ENCODE data around the gene EIF3I.
"Not testable (repeated sequence)": the region's sequence is repeated elsewhere in the genome, so short reads cannot be mapped to it uniquely, and the experiment has no call there.

The EIF3I gene

GRCh38 chr1:32247983-32248889, 26.0 kb downstream of the EIF3I start:
- H3K4me1 ChIP-seq (ENCODE audit: insufficient read depth, low read length): peaks cover 13% of the 10 kb centered on the region
- H3K27me3 ChIP-seq (ENCODE audit: insufficient read depth, low read length): no peaks in the 10 kb centered on the region
- no peaks in the 10 kb centered on the region for H3K36me3 ChIP-seq (ENCODE audit: insufficient read depth, low read length)
- no peaks in the 10 kb centered on the region for H3K9me3 ChIP-seq (ENCODE audit: low read length)
- H3K4me3 ChIP-seq (ENCODE audit: low read length): no peak overlapping the region
- H2AFZ ChIP-seq (ENCODE audit: low read depth, low read length): no peak overlapping the region

- H3K9me3 ChIP-seq (ENCODE audit: low read length): no peaks in the 10 kb centered on the region
- peak overlapping the region; percentile 66 for H2AFZ ChIP-seq (ENCODE audit: low read depth, low read length)
- peaks cover 13% of the 10 kb centered on the region for H3K4me1 ChIP-seq (ENCODE audit: insufficient read depth, low read length)
- no peaks in the 10 kb centered on the region for H3K27me3 ChIP-seq (ENCODE audit: insufficient read depth, low read length)
- H3K4me3 ChIP-seq (ENCODE audit: low read length): peak overlapping the region; percentile 22
- H3K36me3 ChIP-seq (ENCODE audit: insufficient read depth, low read length): no peaks in the 10 kb centered on the region
Measured at GRCh38 chr1:32249831-32250525, 27.8 kb downstream of the EIF3I start.

- peak within 1 kb of the TSS; percentile 66 for H2AFZ ChIP-seq (ENCODE audit: low read depth, low read length)
- no peaks in the 10 kb centered on the region for H3K36me3 ChIP-seq (ENCODE audit: insufficient read depth, low read length)
- H3K27me3 ChIP-seq (ENCODE audit: insufficient read depth, low read length): no peaks in the 10 kb centered on the region
- peaks cover 13% of the 10 kb centered on the region for H3K4me1 ChIP-seq (ENCODE audit: insufficient read depth, low read length)
- no peaks in the 10 kb centered on the region for H3K9me3 ChIP-seq (ENCODE audit: low read length)
- no peak within 1 kb of the TSS for H3K4me3 ChIP-seq (ENCODE audit: low read length)
Measured at GRCh38 chr1:32250893-32251716, 28.9 kb downstream of the EIF3I start, which contains the start of gene LCK. TSS of gene LCK (plus strand) at chr1:32251265. CDS start at chr1:32274330, 23,065 bp downstream.

GRCh38 chr1:32255072-32256071, 33.2 kb downstream of the EIF3I start:
- no peak overlapping the region for H2AFZ ChIP-seq (ENCODE audit: low read depth, low read length)
- no peaks in the 10 kb centered on the region for H3K27me3 ChIP-seq (ENCODE audit: insufficient read depth, low read length)
- no peaks in the 10 kb centered on the region for H3K36me3 ChIP-seq (ENCODE audit: insufficient read depth, low read length)
- no peak overlapping the region for H3K4me3 ChIP-seq (ENCODE audit: low read length)
- H3K9me3 ChIP-seq (ENCODE audit: low read length): no peaks in the 10 kb centered on the region
- peaks cover 5% of the 10 kb centered on the region for H3K4me1 ChIP-seq (ENCODE audit: insufficient read depth, low read length)

GRCh38 chr1:32256473-32257226, 34.4 kb downstream of the EIF3I start:
- H3K4me1 ChIP-seq (ENCODE audit: insufficient read depth, low read length): no peaks in the 10 kb centered on the region
- no peak overlapping the region for H2AFZ ChIP-seq (ENCODE audit: low read depth, low read length)
- no peaks in the 10 kb centered on the region for H3K27me3 ChIP-seq (ENCODE audit: insufficient read depth, low read length)
- no peak overlapping the region for H3K4me3 ChIP-seq (ENCODE audit: low read length)
- H3K9me3 ChIP-seq (ENCODE audit: low read length): no peaks in the 10 kb centered on the region
- no peaks in the 10 kb centered on the region for H3K36me3 ChIP-seq (ENCODE audit: insufficient read depth, low read length)

GRCh38 chr1:32257227-32257508, 35.0 kb downstream of the EIF3I start:
- H3K4me1 ChIP-seq (ENCODE audit: insufficient read depth, low read length): no peaks in the 10 kb centered on the region
- no peaks in the 10 kb centered on the region for H3K27me3 ChIP-seq (ENCODE audit: insufficient read depth, low read length)
- no peak overlapping the region for H2AFZ ChIP-seq (ENCODE audit: low read depth, low read length)
- H3K4me3 ChIP-seq (ENCODE audit: low read length): no peak overlapping the region
- H3K36me3 ChIP-seq (ENCODE audit: insufficient read depth, low read length): no peaks in the 10 kb centered on the region
- H3K9me3 ChIP-seq (ENCODE audit: low read length): no peaks in the 10 kb centered on the region

GRCh38 chr1:32263236-32263593, 41.0 kb downstream of the EIF3I start:
- H3K27me3 ChIP-seq (ENCODE audit: insufficient read depth, low read length); H3K9me3 ChIP-seq (ENCODE audit: low read length); H2AFZ ChIP-seq (ENCODE audit: low read depth, low read length); H3K4me1 ChIP-seq (ENCODE audit: insufficient read depth, low read length); H3K4me3 ChIP-seq (ENCODE audit: low read length); H3K36me3 ChIP-seq (ENCODE audit: insufficient read depth, low read length): not testable (repeated sequence)

GRCh38 chr1:32263744-32264143, 41.5 kb downstream of the EIF3I start:
- Histone ChIP-seq H3K9me3 (ENCODE audit: low read length) (no peaks in the 10 kb centered on the region), H3K4me3 (ENCODE audit: low read length) (no peak overlapping the region), H2AFZ (ENCODE audit: low read depth, low read length) (no peak overlapping the region), H3K27me3 (ENCODE audit: insufficient read depth, low read length) (no peaks in the 10 kb centered on the region), H3K36me3 (ENCODE audit: insufficient read depth, low read length) (no peaks in the 10 kb centered on the region), H3K4me1 (ENCODE audit: insufficient read depth, low read length) (no peaks in the 10 kb centered on the region)

- H2AFZ ChIP-seq (ENCODE audit: low read depth, low read length): no peak overlapping the region
- no peaks in the 10 kb centered on the region for H3K9me3 ChIP-seq (ENCODE audit: low read length)
- no peaks in the 10 kb centered on the region for H3K4me1 ChIP-seq (ENCODE audit: insufficient read depth, low read length)
- H3K27me3 ChIP-seq (ENCODE audit: insufficient read depth, low read length): no peaks in the 10 kb centered on the region
- H3K4me3 ChIP-seq (ENCODE audit: low read length): no peak overlapping the region
- H3K36me3 ChIP-seq (ENCODE audit: insufficient read depth, low read length): no peaks in the 10 kb centered on the region
Measured at GRCh38 chr1:32265846-32266245, 43.6 kb downstream of the EIF3I start.

GRCh38 chr1:32266921-32267591, 44.8 kb downstream of the EIF3I start:
- H3K4me1 ChIP-seq (ENCODE audit: insufficient read depth, low read length): no peaks in the 10 kb centered on the region
- no peaks in the 10 kb centered on the region for H3K36me3 ChIP-seq (ENCODE audit: insufficient read depth, low read length)
- no peaks in the 10 kb centered on the region for H3K9me3 ChIP-seq (ENCODE audit: low read length)
- H3K27me3 ChIP-seq (ENCODE audit: insufficient read depth, low read length): no peaks in the 10 kb centered on the region
- H3K4me3 ChIP-seq (ENCODE audit: low read length): no peak overlapping the region
- H2AFZ ChIP-seq (ENCODE audit: low read depth, low read length): no peak overlapping the region

- H3K9me3 ChIP-seq (ENCODE audit: low read length): no peaks in the 10 kb centered on the region
- H2AFZ ChIP-seq (ENCODE audit: low read depth, low read length): no peak overlapping the region
- H3K36me3 ChIP-seq (ENCODE audit: insufficient read depth, low read length): no peaks in the 10 kb centered on the region
- H3K4me1 ChIP-seq (ENCODE audit: insufficient read depth, low read length): no peaks in the 10 kb centered on the region
- peaks cover 8% of the 10 kb centered on the region for H3K27me3 ChIP-seq (ENCODE audit: insufficient read depth, low read length)
- no peak overlapping the region for H3K4me3 ChIP-seq (ENCODE audit: low read length)
Measured at GRCh38 chr1:32269744-32270143, 47.5 kb downstream of the EIF3I start.
